GM10266 (cell line): Measurements from ENCODE around the gene C22orf39.

ENCODE experiments used
- DNase-seq: peaks from one replicate; pipeline ENCODE4 v3.0.0; 2012; ENCODE audit errors: extremely low spot score
- CTCF ChIP-seq: IDR thresholded peaks from 2 replicates; pipeline ENCODE4 v1.5.1; 2012; ENCODE audit warnings: mild to moderate bottlenecking, low read depth; ENCODE audit not compliant: control insufficient read depth, insufficient read depth; ENCODE audit errors: missing control alignments

C22orf39 gene

GRCh38 chr22:19434829-19435580 lies 12.5 kb downstream of the C22orf39 start:
- DNase-seq: no peak
- no peak for TF ChIP-seq CTCF

- no peak for TF ChIP-seq CTCF
- no peak for DNase-seq
These were observed 13.1 kb downstream of the C22orf39 start for GRCh38 chr22:19434401-19434800.

GRCh38 chr22:19432133-19432851 lies 15.2 kb downstream of the C22orf39 start, which contains the start of gene MRPL40:
Gene MRPL40, plus strand, starts transcription at chr22:19432545. Its CDS starts 10 bp downstream, at chr22:19432555.
- TF ChIP-seq CTCF: no peak
- DNase-seq: peak; percentile 97

- DNase-seq: peak; percentile 89
- no peak for TF ChIP-seq CTCF
These were observed 15.8 kb downstream of the C22orf39 start, which contains the start of gene HIRA for GRCh38 chr22:19431649-19432132. Gene HIRA, minus strand, starts transcription at chr22:19431733. Its CDS starts 257 bp downstream, at chr22:19431476.

GRCh38 chr22:19430890-19431541 lies 16.5 kb downstream of the C22orf39 start:
- no peak for TF ChIP-seq CTCF
- DNase-seq: peak; percentile 32

- peak; percentile 47 for DNase-seq
These were observed 17.3 kb downstream of the C22orf39 start for GRCh38 chr22:19429950-19430889.

More at GRCh38 chr22:19429950-19430889, 17.3 kb downstream of the C22orf39 start:
- TF ChIP-seq CTCF: no peak
